Uterus (tissue), 2 donors: ENCODE data around the gene HOXD4.

Experiments used
- CTCF ChIP-seq, 4 experiments: fragments of 200-600 bp in 2 of 4; fragments of 450-650 bp in 2 of 4; sonication (generic) in 2 of 4; IDR thresholded peaks; one replicate each; pipeline ENCODE4 v1.5.1; 2016 to 2019; ENCODE audit warnings: antibody characterized with exemption in 4 of 4, mild to moderate bottlenecking in 2 of 4, moderate library complexity in 1 of 4
- POLR2A ChIP-seq, 2 donors: fragments of 450-650 bp; IDR thresholded peaks; one replicate each; pipeline ENCODE4 v1.6.1; 2016; ENCODE audit warnings: antibody characterized with exemption in 2 of 2, mild to moderate bottlenecking in 1 of 2, moderate library complexity in 1 of 2

DNA sequence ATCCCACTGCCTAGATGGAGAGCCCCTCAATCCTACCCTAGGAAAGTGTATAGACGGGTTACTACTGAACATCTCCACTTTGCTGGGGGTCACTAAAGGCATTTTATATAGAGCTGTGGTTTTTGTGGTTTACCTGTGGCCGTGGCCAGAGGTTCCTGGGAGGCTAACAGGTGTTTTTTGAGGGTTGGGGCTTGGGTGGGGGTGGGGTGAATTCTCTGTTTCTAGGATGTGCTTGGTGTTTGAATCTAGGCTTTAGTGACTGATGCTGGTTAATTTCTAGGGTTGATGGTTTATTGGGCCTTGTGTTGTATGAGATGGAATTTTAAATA lies 14.1 kb upstream of the HOXD4 start:
- TF ChIP-seq POLR2A (IDR thresholded peaks at IDR 0.05) (no peak), CTCF (IDR thresholded peaks at IDR 0.05) (no peak)
